ENCODE measurements around the gene GFER. TPM values are rescaled to one million over a fixed set of nuclear protein-coding genes. Genes with fewer than 3 reads are reported as not detected.
A peak's percentile ranks its signal among the peaks of the same experiment; 100 is the strongest.

Gene GFER
- total and polyA plus RNA-seq, 9 of the 15 experiments (the other 6 are each of a cell fraction or from before 2014, with no cell fraction given) = 4.3 to 53.7 (median 19.8) TPM

GRCh38 chr16:1989209-1990100 is 5.5 kb downstream of the GFER start, which contains the start of gene SYNGR3:
SYNGR3 (plus strand) TSS chr16:1989970; CDS start chr16:1990103, 133 bp downstream.
- no TSS peak for BruUV-seq (replicated peaks)
- Histone ChIP-seq H3K4me3 (peak within 1 kb of the TSS; percentile 38), H4K20me1 (replicated peaks; ENCODE audit: control insufficient read depth, insufficient read depth, low read length) (no peaks in the 10 kb centered on the region), H3K4me2 (ENCODE audit: insufficient read depth, low read length) (peak within 1 kb of the TSS; percentile 72), H3K27ac (ENCODE audit: extremely low read depth, low read depth, low read length) (peak within 1 kb of the TSS; percentile 76), H3K79me2 (ENCODE audit: control insufficient read depth, insufficient read depth, low read length) (peaks cover 36% of the 10 kb centered on the region), H2AFZ (ENCODE audit: low read depth, low read length) (peak within 1 kb of the TSS; percentile 83), H3K36me3 (ENCODE audit: control insufficient read depth, insufficient read depth, low read length) (peaks cover 26% of the 10 kb centered on the region; the same call in 1 of the 3 replicates), H3K9ac (ENCODE audit: insufficient read depth in 1 of 2, low read depth in 2 of 2, low read length in 2 of 2) (peak within 1 kb of the TSS; percentile 63 to 87; a peak in 3 of 4 replicates), H3K9me3 (replicated peaks; ENCODE audit: control insufficient read depth, insufficient read depth, low read depth, low read length) (no peaks in the 10 kb centered on the region), H3K4me1 (replicated peaks in 1 of 2; ENCODE audit: control insufficient read depth in 2 of 2, insufficient read depth in 2 of 2, low read length in 2 of 2) (peaks cover 35 to 79% of the 10 kb centered on the region in 2 experiments), H3K27me3 (ENCODE audit: control insufficient read depth in 2 of 2, insufficient read depth in 2 of 2, low read length in 2 of 2) (no peaks in the 10 kb centered on the region), H3K9me1 (ENCODE audit: control insufficient read depth, insufficient read depth, low read length) (no peaks in the 10 kb centered on the region)
- POLR2A ChIA-PET = interaction anchor here (1.5 to 10.2 kb wide), 2 partner anchors 11 to 23 kb away, joined by 4 to 103 read pairs; partner anchors contain the start of genes RNF151 and RPS2
- ATAC-seq (peak; percentile 17), DNase-seq (ENCODE audit: extremely low read depth in 1 of 4, low spot score in 3 of 4) (peak in 3 of 4 experiments; percentile 47 to 67 (median 52)), FAIRE-seq (no peak)
- in situ Hi-C loops (cut with MboI) (no loop called here), intact Hi-C loops (cut with micrococcal nuclease) (no loop called here)
- 32% methylated on average over 29 of the region's 67 CpGs for WGBS (ENCODE audit: insufficient coverage, low coverage, missing lambda C conversion rate)
- CTCF ChIA-PET (ENCODE audit: low intra/inter-chr PET ratio) = no interaction called here
- peak in 1 of 3 experiments; percentile 25; a peak in 1 of 6 replicates for TF ChIP-seq CTCF (IDR thresholded peaks at IDR 0.05 in 2 of 3, conservative IDR thresholded peaks at IDR 0.05 in 1 of 3; ENCODE audit: insufficient read depth in 2 of 3, low read depth in 1 of 3, low read length in 3 of 3)
- TF ChIP-seq NONO (IDR thresholded peaks at IDR 0.05; ENCODE audit: low read depth in 2 of 2, low read length in 1 of 2) = 0 out of 4 replicates have a peak, but pooled peaks of 1 of the 2 experiments have one; percentile 26
- peak; percentile 61 for TF ChIP-seq POLR2G (IDR thresholded peaks at IDR 0.05; ENCODE audit: low read depth, low read length)
- no peak for TF ChIP-seq ZNF512 (tag; IDR thresholded peaks at IDR 0.05)
- peak; percentile 41; the same call in 1 of the 2 replicates for TF ChIP-seq ZNF263 (CRISPR knock-in tag; IDR thresholded peaks at IDR 0.05; ENCODE audit: borderline replicate concordance)
- 0 out of 2 replicates have a peak, but pooled peaks have one; percentile 46 for TF ChIP-seq THAP12 (CRISPR knock-in tag; IDR thresholded peaks at IDR 0.05)
- peak in 1 of 2 experiments; percentile 58 for TF ChIP-seq E2F6 (IDR thresholded peaks at IDR 0.05; ENCODE audit: borderline replicate concordance in 1 of 2, extremely low read depth in 1 of 2, insufficient read depth in 1 of 2, insufficient read length in 1 of 2, low read depth in 1 of 2, low read length in 1 of 2, poor library complexity in 1 of 2, severe bottlenecking in 1 of 2)
- TF ChIP-seq POLR2B (IDR thresholded peaks at IDR 0.05; ENCODE audit: low read depth, partially characterized antibody) = no peak
- TF ChIP-seq ZBTB7A (IDR thresholded peaks at IDR 0.05; ENCODE audit: borderline replicate concordance, control insufficient read depth, low read depth, low read length) = 0 out of 2 replicates have a peak, but pooled peaks have one; percentile 4
- TF ChIP-seq CXXC5 (CRISPR knock-in tag; IDR thresholded peaks at IDR 0.05) = peak; percentile 56; the same call in 1 of the 2 replicates
- no peak for TF ChIP-seq ZNF253 (CRISPR knock-in tag; conservative IDR thresholded peaks at IDR 0.05)
